Stomach smooth muscle (tissue), 2 donors: ENCODE measurements around the gene APOBEC3C.
A peak's percentile ranks its signal among the peaks of the same experiment; 100 is the strongest.
"Not testable (repeated sequence)": the region's sequence is repeated elsewhere in the genome, so short reads cannot be mapped to it uniquely, and the experiment has no call there.

ENCODE experiments used
- H3K27ac ChIP-seq: one replicate; pipeline ENCODE4 v1.7.0; 2013; ENCODE audit warnings: mild to moderate bottlenecking, low read length, inconsistent platforms
- H3K27me3 ChIP-seq, 2 donors: one replicate each; pipeline ENCODE4 v1.7.0; 2013; ENCODE audit warnings: low read length in 2 of 2; ENCODE audit not compliant: insufficient read depth in 2 of 2, control insufficient read depth in 1 of 2
- H3K36me3 ChIP-seq, 2 donors: one replicate each; pipeline ENCODE4 v1.7.0; 2013; ENCODE audit warnings: low read length in 2 of 2; ENCODE audit not compliant: control insufficient read depth in 2 of 2, insufficient read depth in 2 of 2
- H3K4me1 ChIP-seq: one replicate; pipeline ENCODE4 v1.7.0; 2013; ENCODE audit warnings: low read length; ENCODE audit not compliant: control insufficient read depth, insufficient read depth
- H3K4me3 ChIP-seq, 2 donors: one replicate each; pipeline ENCODE4 v1.7.0; 2013; ENCODE audit warnings: low read length in 2 of 2
- H3K9ac ChIP-seq, 2 donors: one replicate each; pipeline ENCODE4 v1.7.0; 2013; ENCODE audit warnings: low read length in 2 of 2, mild to moderate bottlenecking in 1 of 2
- H3K9me3 ChIP-seq, 2 donors: one replicate each; pipeline ENCODE4 v1.7.0; 2013; ENCODE audit warnings: low read length in 2 of 2; ENCODE audit not compliant: control insufficient read depth in 2 of 2
- donor health status: healthy.
- donor health status: Pancreatic carcinoma.

The APOBEC3C gene

DNA sequence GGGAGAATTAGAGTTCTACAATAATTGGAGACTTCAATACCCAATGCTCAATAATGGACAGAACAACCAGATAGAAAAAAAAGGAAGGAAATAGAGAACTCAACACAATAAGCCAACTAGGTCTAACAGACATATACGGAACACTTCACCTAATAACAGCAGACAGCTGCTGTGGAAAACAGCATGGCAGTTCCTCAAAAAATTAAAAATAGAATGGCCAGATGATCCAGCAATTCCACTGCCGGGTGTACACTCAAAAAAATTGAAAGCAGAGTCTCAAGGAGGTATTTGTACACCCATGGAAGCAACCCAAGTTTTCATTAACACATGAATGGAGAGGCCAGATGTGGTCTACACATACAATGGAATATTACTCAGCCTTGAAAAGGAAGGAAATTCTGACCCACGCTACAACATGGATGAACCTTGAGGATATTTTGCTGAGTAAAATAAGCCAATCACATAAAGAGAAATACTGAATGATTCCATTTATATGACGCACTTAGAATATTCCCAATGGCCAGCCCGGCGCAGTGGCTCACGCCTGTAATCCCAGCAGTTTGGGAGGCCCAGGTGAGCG is 5.7 kb upstream of the APOBEC3C start:
- H3K27ac ChIP-seq: not testable (repeated sequence)

GRCh38 chr22:39010946-39011345 is 3.1 kb upstream of the APOBEC3C start:
- H3K27me3 ChIP-seq: no peaks in the 10 kb centered on the region
- H3K4me1 ChIP-seq: peaks cover 8% of the 10 kb centered on the region
- H3K9ac ChIP-seq: no peak overlapping the region
- no peaks in the 10 kb centered on the region for H3K36me3 ChIP-seq
- no peak overlapping the region for H3K27ac ChIP-seq
- H3K4me3 ChIP-seq: no peak overlapping the region
- no peaks in the 10 kb centered on the region for H3K9me3 ChIP-seq

More for the DNA sequence above, 5.7 kb upstream of the APOBEC3C start:
- H3K4me3 ChIP-seq, H3K9me3 ChIP-seq, H3K4me1 ChIP-seq, H3K9ac ChIP-seq, H3K36me3 ChIP-seq, H3K27me3 ChIP-seq: not testable (repeated sequence)

- Histone ChIP-seq H3K9me3 (no peaks in the 10 kb centered on the region), H3K36me3 (no peaks in the 10 kb centered on the region), H3K4me3 (no peak overlapping the region), H3K27me3 (no peaks in the 10 kb centered on the region), H3K9ac (no peak overlapping the region), H3K4me1 (peaks cover 8% of the 10 kb centered on the region), H3K27ac (no peak overlapping the region)
These were observed 1.2 kb upstream of the APOBEC3C start for GRCh38 chr22:39012533-39013511.

DNA sequence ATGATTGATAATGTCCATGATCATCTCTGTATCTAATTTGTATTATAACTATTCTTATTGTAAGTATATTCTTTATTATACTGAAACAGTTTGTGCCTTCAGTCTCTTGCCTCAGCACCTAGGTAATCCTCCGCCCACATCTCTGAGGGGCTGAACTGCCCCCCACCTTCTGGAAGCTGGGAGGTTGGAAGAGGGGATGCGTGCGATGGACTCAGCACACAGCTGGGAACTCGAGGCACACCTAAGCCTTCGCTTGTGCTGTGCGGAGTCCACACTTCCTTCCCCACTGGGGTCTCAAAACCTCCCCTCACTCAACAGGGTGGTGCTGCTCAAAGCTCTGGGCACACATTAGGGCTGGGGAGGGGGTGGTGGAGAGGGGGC is 506 bp upstream of the APOBEC3C start:
- H3K27me3 ChIP-seq, H3K4me1 ChIP-seq, H3K36me3 ChIP-seq, H3K9me3 ChIP-seq: not testable (repeated sequence)
- peak overlapping the region; percentile 77 to 84 for H3K4me3 ChIP-seq
- H3K27ac ChIP-seq: peak overlapping the region; percentile 46
- peak overlapping the region; percentile 53 to 69 for H3K9ac ChIP-seq

GRCh38 chr22:39014723-39015121 is 665 bp downstream of the APOBEC3C start:
- H3K27ac ChIP-seq: peak overlapping the region; percentile 46

GRCh38 chr22:39016592-39016991 is 2.5 kb downstream of the APOBEC3C start:
- H3K27ac ChIP-seq: no peak overlapping the region

More at GRCh38 chr22:39014723-39015121, 665 bp downstream of the APOBEC3C start:
- H3K9me3 ChIP-seq, H3K36me3 ChIP-seq, H3K27me3 ChIP-seq, H3K4me1 ChIP-seq: not testable (repeated sequence)
- Histone ChIP-seq H3K9ac (peak overlapping the region; percentile 53 to 69), H3K4me3 (peak overlapping the region; percentile 77 to 84)

GRCh38 chr22:39017596-39018365 is 3.7 kb downstream of the APOBEC3C start:
- Histone ChIP-seq H3K4me3 (no peak overlapping the region), H3K9me3 (no peaks in the 10 kb centered on the region)

More at GRCh38 chr22:39016592-39016991, 2.5 kb downstream of the APOBEC3C start:
- peaks cover 12% of the 10 kb centered on the region for H3K4me1 ChIP-seq
- H3K27me3 ChIP-seq: no peaks in the 10 kb centered on the region
- H3K9ac ChIP-seq: no peak overlapping the region
- H3K36me3 ChIP-seq: peaks cover 0 to 2% of the 10 kb centered on the region in 2 donors
- H3K9me3 ChIP-seq: no peaks in the 10 kb centered on the region
- no peak overlapping the region for H3K4me3 ChIP-seq

GRCh38 chr22:39020021-39020651 is 6.1 kb downstream of the APOBEC3C start:
- H3K27ac ChIP-seq, H3K9me3 ChIP-seq, H3K36me3 ChIP-seq, H3K9ac ChIP-seq, H3K27me3 ChIP-seq: not testable (repeated sequence)
- Histone ChIP-seq H3K4me3 (peak overlapping the region in 1 of 2 donors; percentile 54), H3K4me1 (peaks cover 15% of the 10 kb centered on the region)

More at GRCh38 chr22:39017596-39018365, 3.7 kb downstream of the APOBEC3C start:
- H3K9ac ChIP-seq: no peak overlapping the region
- H3K27me3 ChIP-seq: no peaks in the 10 kb centered on the region
- peaks cover 0 to 2% of the 10 kb centered on the region in 2 donors for H3K36me3 ChIP-seq
- H3K27ac ChIP-seq: no peak overlapping the region
- H3K4me1 ChIP-seq: peaks cover 19% of the 10 kb centered on the region

- Histone ChIP-seq H3K9me3 (no peaks in the 10 kb centered on the region), H3K36me3 (peaks cover 0 to 5% of the 10 kb centered on the region in 2 donors), H3K27ac (peak overlapping the region; percentile 49), H3K27me3 (no peaks in the 10 kb centered on the region), H3K9ac (peak overlapping the region in 1 of 2 donors; percentile 38), H3K4me3 (peak overlapping the region; percentile 35 to 64), H3K4me1 (peaks cover 10% of the 10 kb centered on the region)
These were observed 7.6 kb downstream of the APOBEC3C start for GRCh38 chr22:39021552-39022250.
